GM18909 (cell line): ENCODE data around the gene ARID3A.
"Not testable (repeated sequence)": the region's sequence is repeated elsewhere in the genome, so short reads cannot be mapped to it uniquely, and the experiment has no call there.

Source experiments
- ATAC-seq: cut with Tn5 transposase; IDR thresholded peaks from one replicate; pipeline ENCODE4 v1.9.1; 2021; ENCODE audit warnings: mild to moderate bottlenecking; ENCODE audit not compliant: unreplicated experiment, poor library complexity

Gene ARID3A

GRCh38 chr19:1012334-1012733, 86.5 kb downstream of the ARID3A start:
- ATAC-seq: no peak

- no peak for ATAC-seq
These were observed 87.4 kb downstream of the ARID3A start for GRCh38 chr19:1013218-1013617.

DNA sequence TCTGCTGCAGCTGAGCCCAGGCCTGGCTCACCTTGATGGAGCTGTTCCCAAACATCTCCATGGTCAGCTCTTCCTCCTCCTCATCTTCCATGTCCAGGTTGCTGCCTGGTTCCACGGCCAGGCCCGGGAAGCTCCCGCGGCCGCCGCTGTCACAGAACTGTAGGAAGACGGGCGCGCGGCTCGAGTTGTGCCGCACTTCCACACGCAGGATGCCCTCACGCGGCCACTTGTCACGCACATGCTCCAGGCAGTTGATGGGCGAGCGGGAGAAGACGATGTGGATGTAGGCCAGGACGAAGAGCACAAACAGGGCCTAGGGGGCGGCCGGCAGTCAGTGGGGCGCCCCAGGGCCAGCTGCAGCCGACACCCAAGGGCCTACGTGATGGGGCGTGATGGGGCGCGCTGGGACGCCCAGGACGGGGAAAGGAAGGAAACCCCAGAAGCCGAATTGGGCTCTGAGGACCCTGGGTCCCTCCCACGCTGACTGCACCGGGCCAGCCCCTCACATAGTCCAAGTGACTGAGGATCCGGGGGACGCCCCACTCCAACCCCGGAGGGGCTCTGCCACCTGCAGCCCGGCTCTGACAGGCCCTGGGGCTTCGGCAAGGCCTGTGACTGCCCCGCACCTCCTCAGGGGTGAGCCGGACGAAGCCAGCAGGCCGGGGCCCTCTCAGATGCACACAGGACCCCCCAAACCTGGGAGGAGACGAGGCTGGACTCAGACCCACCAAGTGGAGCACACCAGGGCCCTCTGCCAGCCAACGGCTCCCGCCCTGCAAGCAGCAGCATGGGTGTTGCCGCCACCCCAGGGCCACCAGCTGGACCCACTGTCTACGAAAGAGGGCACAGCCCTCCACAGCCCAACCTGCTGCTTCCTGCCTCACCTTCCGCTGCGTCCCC, 88.6 kb downstream of the ARID3A start:
- no peak for ATAC-seq

DNA sequence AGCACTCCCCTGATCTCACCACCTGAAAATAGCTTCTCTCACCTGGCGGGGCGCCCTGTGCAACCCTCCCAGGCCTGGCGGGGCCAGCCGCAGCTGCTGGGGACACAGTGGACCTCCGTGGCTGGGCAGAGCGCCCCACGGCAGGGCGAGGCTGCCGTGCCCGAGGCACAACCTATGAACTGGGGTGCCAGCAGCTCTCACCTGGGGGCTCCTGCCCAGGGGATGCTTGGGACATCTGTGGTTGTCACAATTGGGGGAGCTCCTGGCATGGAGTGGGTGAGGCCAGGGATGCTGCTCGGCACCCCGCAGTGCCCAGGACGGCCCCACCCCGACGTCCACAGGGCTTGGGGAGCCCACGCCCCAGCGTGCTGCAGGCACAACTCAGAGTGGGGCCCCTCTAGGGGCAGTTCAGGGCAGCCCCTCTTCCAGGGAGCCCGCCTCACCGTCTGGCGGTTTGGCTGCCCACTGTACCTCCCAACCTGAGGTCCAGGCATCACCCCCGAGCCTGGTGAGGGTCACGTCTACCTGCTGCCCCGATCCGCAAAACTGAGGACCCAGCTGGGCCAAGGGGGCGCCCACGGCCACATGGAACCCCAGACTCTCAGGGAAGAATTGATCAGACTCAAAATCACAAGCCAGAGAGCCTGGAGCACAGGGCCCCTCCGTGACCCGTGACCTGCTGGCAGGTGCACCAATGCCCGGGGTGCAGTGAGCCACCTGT, 89.4 kb downstream of the ARID3A start:
- no peak for ATAC-seq

DNA sequence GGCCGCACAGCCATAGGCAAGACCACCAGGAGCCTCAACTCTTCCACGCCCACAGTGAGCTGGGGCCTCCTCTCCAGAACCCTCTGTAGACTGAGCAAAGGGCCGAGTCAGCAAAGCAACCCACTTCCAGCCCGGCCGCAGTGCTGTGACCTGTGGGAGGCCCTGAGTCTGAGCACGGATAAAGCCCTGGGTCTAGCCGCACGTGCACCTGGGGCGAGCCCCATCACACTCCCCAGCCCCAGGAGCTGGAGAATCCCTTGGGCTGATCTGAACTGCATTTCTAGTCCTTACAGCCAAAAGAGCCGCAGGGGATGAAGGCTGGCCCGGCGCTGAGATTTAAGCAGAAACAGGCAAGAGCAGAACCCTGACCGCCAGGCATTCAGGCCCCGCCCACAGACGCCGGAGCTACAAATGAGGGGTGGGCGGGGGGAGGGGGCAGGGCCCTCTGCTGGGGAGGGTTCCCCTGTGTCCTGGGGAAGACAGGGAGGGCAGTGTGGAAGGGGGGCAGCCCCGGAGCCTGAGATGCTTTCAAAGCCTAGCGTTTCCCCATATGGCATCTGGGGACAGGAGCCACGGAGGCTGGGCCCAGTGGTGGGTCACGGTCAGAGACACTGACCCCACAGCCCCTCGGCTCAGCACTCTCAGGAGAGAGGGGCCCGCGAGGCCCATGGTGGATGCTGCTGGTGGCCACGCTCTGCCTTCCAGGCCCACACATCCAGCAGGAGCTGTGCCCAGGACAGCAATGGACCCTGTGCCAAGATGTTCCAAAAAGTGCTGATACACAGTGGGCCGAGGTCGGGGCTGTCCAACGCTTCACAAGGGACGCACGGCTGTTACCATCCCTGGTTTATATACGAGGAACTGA, 90.2 kb downstream of the ARID3A start:
- ATAC-seq: no peak

- no peak for ATAC-seq
These were observed 90.8 kb downstream of the ARID3A start for GRCh38 chr19:1016647-1017114.

DNA sequence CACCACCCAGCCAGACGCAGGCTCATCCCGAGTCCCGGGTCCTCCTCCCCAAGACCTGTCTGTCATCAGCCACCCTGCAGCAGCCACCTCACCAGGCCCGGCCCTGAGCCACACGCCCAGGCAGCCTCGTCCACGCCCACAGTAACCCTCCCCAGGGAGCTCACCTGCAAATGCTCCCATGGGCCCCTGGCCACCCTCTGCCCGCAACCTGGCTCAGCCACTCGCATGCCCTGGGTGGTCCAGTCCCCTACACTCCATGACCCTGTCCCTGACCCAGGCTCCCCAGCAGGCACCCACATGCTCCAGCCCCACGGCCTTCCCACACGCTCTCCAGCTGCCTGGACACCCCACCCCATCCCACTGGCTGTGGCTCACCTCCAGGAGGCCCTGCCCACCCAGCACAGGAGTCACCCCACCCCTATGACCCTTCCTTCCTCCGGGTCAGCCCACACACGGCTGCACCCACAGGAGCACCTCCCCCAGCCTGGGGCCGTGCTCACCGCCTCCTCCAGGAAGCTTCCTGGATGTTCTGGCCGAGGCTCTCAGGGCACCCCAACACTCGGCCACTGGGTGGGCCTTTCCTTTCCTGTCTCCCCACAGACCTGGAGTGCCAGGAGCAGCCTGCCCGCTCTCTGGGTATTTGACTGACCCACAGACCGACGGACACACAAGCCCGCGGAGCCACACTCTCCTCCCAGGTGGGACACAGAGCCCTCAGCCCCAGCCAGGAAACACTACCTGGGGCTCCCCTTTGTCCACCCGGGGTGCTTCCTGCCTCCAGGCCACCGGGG, 91.5 kb downstream of the ARID3A start:
- ATAC-seq: no peak

- no peak for ATAC-seq
These were observed 92.1 kb downstream of the ARID3A start for GRCh38 chr19:1017906-1018305.

- no peak for ATAC-seq
These were observed 92.6 kb downstream of the ARID3A start for GRCh38 chr19:1018393-1018792.

GRCh38 chr19:1018932-1019615, 93.2 kb downstream of the ARID3A start:
- no peak for ATAC-seq

- no peak for ATAC-seq
These were observed 93.8 kb downstream of the ARID3A start for GRCh38 chr19:1019616-1019961.

GRCh38 chr19:1019980-1020867, 94.4 kb downstream of the ARID3A start:
- ATAC-seq: no peak

GRCh38 chr19:1020868-1021425, 95.1 kb downstream of the ARID3A start, which contains the start of gene TMEM259:
TSS of gene TMEM259 (minus strand) at chr19:1021123. CDS start at chr19:1020996, 127 bp downstream.
- ATAC-seq: peak; percentile 86

DNA sequence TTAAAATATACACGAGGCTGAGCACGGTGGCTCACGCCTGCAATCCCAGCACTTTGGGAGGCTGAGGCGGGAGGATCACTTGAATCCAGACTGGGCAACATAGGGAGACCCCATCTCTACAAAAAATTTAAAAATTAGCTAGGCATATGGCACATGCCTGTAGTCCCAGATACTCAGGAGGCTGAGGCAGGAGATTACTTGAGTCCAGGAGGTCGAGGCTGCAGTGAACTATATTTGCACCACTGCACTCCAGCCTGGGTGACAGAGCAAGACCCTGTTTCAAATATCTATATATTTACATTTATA, 98.0 kb downstream of the ARID3A start:
- ATAC-seq: not testable (repeated sequence)

GRCh38 chr19:1025080-1025479, 99.2 kb downstream of the ARID3A start:
- not testable (repeated sequence) for ATAC-seq
